Measurements from ENCODE around the gene KDM1B. TPM values are rescaled to one million over a fixed set of nuclear protein-coding genes. Genes with fewer than 3 reads are reported as not detected.

KDM1B gene
- total and polyA plus RNA-seq, 2 donors (not counting 3 experiments of a cell fraction or from before 2014, with no cell fraction given) = 3.0 to 10.8 TPM

DNA sequence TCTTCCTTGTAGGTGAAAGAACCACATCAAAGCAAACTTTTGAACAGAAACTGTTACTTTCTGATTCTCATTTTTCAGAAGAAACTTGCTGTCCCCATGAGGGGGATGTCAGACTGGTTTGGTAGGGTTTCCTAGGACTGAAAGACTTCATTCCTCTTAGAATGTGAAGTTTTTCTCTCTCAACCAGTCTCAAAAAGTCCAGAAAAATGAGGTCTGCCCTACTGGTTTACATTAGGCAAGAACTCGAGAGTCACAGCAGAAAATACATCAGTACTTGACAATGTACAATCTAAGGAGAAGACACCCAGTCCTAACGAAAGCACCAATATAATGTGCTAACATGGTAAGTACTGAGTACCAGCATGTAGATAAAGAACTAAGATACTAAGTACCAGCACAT is 20.1 kb upstream of the KDM1B start:
- FAIRE-seq (no peak), DNase-seq (ENCODE audit: low read depth, low spot score) (no peak)
- H3K9me1 ChIP-seq (replicated peaks; ENCODE audit: control insufficient read depth, extremely low read depth, insufficient read depth, low read length) = no peaks in the 10 kb centered on the region
- ChIA-PET CTCF (no interaction called here), POLR2A (no interaction called here)
- dilution Hi-C loops (cut with MboI; ENCODE audit: extremely low pct_ligation_motif_present, low sequenced_read_pairs) (no loop called here), intact Hi-C loops (cut with micrococcal nuclease) (no loop called here)
- H2AFZ ChIP-seq (ENCODE audit: low read depth, low read length) = no peak overlapping the region
- H3K4me3 ChIP-seq (replicated peaks in 1 of 3; ENCODE audit: insufficient read depth in 1 of 3, low read depth in 1 of 3, low read length in 3 of 3) = no peak overlapping the region
- no peaks in the 10 kb centered on the region for H3K27me3 ChIP-seq (ENCODE audit: control insufficient read depth in 2 of 2, insufficient read depth in 2 of 2, low read length in 2 of 2)
- BruUV-seq (replicated peaks) = no TSS peak
- no peaks in the 10 kb centered on the region for H3K36me3 ChIP-seq (ENCODE audit: control insufficient read depth in 2 of 2, extremely low read depth in 1 of 2, insufficient read depth in 2 of 2, low read length in 2 of 2)
- no peaks in the 10 kb centered on the region for H3K79me2 ChIP-seq (ENCODE audit: control insufficient read depth, insufficient read depth, low read length)
- no peaks in the 10 kb centered on the region for H3K9me3 ChIP-seq (replicated peaks; ENCODE audit: control insufficient read depth, insufficient read depth, low read length)
- TF ChIP-seq, protein P1, sequence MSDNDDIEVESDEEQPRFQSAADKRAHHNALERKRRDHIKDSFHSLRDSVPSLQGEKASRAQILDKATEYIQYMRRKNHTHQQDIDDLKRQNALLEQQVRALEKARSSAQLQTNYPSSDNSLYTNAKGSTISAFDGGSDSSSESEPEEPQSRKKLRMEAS (IDR thresholded peaks at IDR 0.05; ENCODE audit: insufficient read depth, insufficient read length) = no peak
- TF ChIP-seq MYC (IDR thresholded peaks at IDR 0.05; ENCODE audit: low read depth, low read length) (no peak), FOS (IDR thresholded peaks at IDR 0.05; ENCODE audit: borderline replicate concordance, insufficient read depth, low read length) (no peak), JUN (IDR thresholded peaks at IDR 0.05; ENCODE audit: borderline replicate concordance, insufficient read depth, insufficient read length, low read depth) (no peak), POLR2AphosphoS5 (IDR thresholded peaks at IDR 0.05; ENCODE audit: insufficient read depth, low read depth, low read length) (no peak), EZH2 (IDR thresholded peaks at IDR 0.05; ENCODE audit: borderline replicate concordance, low read depth, low read length, severe bottlenecking) (no peak), POLR2A (IDR thresholded peaks at IDR 0.05; ENCODE audit: low read depth, low read length) (no peak), GATA2 (IDR thresholded peaks at IDR 0.05; ENCODE audit: insufficient read depth, insufficient read length, low read depth, low read length) (no peak)
- TF ChIP-seq, protein P2, sequence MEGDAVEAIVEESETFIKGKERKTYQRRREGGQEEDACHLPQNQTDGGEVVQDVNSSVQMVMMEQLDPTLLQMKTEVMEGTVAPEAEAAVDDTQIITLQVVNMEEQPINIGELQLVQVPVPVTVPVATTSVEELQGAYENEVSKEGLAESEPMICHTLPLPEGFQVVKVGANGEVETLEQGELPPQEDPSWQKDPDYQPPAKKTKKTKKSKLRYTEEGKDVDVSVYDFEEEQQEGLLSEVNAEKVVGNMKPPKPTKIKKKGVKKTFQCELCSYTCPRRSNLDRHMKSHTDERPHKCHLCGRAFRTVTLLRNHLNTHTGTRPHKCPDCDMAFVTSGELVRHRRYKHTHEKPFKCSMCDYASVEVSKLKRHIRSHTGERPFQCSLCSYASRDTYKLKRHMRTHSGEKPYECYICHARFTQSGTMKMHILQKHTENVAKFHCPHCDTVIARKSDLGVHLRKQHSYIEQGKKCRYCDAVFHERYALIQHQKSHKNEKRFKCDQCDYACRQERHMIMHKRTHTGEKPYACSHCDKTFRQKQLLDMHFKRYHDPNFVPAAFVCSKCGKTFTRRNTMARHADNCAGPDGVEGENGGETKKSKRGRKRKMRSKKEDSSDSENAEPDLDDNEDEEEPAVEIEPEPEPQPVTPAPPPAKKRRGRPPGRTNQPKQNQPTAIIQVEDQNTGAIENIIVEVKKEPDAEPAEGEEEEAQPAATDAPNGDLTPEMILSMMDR (IDR thresholded peaks at IDR 0.05; ENCODE audit: extremely low read depth in 1 of 2, insufficient read depth in 1 of 2, low read depth in 1 of 2, low read length in 2 of 2) = no peak
- H3K9ac ChIP-seq (replicated peaks; ENCODE audit: extremely low read depth, insufficient read depth, low read length) = no peak overlapping the region
- H4K20me1 ChIP-seq (replicated peaks; ENCODE audit: control insufficient read depth, extremely low read depth, insufficient read depth, low read length) = no peaks in the 10 kb centered on the region
- H3K4me1 ChIP-seq (ENCODE audit: control insufficient read depth, extremely low read depth, insufficient read depth, low read length) = no peaks in the 10 kb centered on the region
- no peak overlapping the region for H3K4me2 ChIP-seq (ENCODE audit: insufficient read depth, low read length)
- no peak overlapping the region for H3K27ac ChIP-seq (ENCODE audit: insufficient read depth, low read depth, low read length)
